ENCODE measurements around the gene KCNK6. TPM values are rescaled to one million over a fixed set of nuclear protein-coding genes. Genes with fewer than 3 reads are reported as not detected.

The KCNK6 gene
- polyA plus RNA-seq, 3 donors: 3.2 to 11.3 (median 4.0) TPM

DNA sequence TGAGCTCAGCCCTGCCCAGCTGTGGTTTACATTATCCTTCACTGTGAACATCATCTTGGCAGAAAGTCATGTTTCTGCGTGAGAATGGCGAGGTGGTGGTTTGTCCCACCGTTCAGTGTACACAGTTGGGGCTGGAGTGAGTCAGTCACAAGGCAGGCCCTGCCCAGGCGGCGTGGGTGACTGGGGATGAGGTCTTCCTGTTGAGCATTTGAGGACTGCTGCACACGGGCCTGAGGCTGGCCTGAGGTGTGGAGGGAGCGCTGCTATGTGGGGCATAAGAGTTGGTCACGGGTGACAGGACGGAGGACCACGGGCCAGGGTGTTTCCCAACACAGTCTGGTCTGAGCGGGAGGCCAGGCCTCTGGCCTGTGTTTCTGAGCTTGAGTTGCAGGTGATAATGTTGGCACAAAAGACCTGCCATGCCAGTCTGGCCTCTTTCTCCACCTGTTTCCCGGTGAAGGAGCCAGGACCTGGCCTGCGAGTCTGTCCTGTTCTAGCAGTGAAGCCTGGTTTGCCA, 29.0 kb upstream of the KCNK6 start:
- WGBS, 3 donors: 35 to 83% (median 78%) methylated on average over 13 of the region's 13 CpGs
- no peak overlapping the region for H3K27ac ChIP-seq (ENCODE audit: low read depth, low read length)

DNA sequence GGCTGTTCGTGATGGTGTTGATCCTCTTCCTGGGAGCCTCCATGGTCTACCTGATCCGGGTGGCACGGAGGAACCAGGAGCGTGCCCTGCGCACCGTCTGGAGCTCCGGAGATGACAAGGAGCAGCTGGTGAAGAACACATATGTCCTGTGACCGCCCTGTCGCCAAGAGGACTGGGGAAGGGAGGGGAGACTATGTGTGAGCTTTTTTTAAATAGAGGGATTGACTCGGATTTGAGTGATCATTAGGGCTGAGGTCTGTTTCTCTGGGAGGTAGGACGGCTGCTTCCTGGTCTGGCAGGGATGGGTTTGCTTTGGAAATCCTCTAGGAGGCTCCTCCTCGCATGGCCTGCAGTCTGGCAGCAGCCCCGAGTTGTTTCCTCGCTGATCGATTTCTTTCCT, 27.8 kb upstream of the KCNK6 start:
- 76 to 81% (median 78%) methylated on average over 15 of the region's 15 CpGs for WGBS, 3 donors
- H3K27ac ChIP-seq (ENCODE audit: low read depth, low read length): no peak overlapping the region

DNA sequence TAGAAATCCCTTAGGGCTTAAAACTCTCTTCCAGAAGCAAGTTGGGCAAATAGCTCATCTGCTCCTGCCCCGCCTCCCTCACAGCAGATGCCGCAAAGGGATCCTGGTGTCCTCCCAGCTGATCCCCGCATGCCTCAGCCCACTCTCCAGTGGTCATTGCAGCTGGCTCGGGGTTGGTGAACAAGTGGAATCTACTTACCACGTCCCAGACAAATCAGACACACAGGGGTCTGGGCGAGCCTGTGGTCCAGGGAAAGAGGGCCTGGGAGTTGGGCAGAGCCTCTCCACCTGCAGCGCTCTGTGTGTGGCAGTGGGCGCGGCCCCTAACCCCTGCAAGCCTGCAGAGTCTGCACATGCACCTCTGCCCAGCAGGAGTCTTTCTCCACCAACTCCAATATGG, 26.4 kb upstream of the KCNK6 start:
- WGBS, 3 donors: 92 to 93% (median 93%) methylated on average over 9 of the region's 9 CpGs
- no peak overlapping the region for H3K27ac ChIP-seq (ENCODE audit: low read depth, low read length)

DNA sequence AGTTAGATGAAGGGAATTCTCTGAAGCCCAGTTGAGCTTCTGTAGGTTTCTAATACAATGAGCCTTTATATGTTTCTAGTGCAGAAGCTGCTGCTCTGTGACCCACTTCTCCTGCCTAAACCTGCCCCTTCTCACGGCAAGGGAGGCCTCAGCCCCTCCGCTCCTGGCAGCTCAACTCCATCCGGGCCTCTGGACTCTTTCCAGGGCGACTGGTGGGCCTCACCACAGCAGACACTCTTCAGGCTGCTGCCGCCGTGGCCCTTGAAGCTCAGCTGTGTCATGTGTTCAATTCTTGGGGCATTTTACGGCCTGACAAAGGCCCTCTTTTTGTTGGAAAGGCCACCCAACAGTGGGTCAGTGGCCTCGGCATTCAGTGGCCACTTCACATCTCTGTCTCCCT, 25.6 kb upstream of the KCNK6 start:
- WGBS, 3 donors: 78 to 85% (median 80%) methylated on average over 8 of the region's 8 CpGs
- no peak overlapping the region for H3K27ac ChIP-seq (ENCODE audit: low read depth, low read length)

DNA sequence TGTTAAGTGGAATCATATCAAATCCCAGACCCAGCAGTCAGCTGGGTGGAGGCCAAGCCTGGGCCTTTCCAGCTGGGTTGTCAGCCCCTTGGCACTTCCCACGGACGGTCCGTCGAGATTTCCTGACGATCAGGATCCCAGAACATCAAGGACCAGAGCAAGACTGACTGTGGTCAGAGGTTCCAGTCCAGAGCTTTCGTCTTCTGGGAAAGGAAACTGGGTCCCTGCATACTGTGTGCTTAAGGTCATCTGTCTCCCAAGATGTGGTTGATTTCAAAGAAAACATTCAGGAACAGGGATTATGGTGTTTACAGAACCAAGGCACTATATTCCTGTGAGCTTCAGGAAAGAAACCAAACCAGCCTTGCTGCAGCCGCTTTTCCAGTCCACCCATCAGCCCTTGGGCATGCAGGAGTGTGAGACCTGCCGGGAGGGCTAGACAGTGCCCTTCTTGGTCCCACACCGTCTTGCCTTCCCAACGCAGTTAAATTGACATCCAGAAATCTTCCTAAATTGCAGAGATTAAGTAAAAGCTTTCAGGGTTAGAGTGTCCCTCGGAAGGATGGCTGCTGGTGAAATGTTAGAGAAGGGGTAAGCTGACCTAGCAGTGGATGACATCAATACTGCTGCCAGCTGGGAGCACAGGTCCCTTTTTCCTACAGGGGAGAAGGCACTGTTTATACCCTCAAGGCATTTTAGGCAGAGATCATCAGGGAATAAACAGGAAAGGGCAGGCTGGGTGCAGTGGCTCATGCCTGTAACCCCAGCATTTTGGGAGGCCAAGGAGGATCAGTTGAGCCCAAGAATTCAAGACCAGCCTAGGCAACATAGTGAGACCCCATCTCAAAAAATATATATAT, 20.6 kb upstream of the KCNK6 start:
- 63 to 68% (median 63%) methylated on average over 11 of the region's 11 CpGs for WGBS, 3 donors
- no peak overlapping the region for H3K27ac ChIP-seq (ENCODE audit: low read depth, low read length)

DNA sequence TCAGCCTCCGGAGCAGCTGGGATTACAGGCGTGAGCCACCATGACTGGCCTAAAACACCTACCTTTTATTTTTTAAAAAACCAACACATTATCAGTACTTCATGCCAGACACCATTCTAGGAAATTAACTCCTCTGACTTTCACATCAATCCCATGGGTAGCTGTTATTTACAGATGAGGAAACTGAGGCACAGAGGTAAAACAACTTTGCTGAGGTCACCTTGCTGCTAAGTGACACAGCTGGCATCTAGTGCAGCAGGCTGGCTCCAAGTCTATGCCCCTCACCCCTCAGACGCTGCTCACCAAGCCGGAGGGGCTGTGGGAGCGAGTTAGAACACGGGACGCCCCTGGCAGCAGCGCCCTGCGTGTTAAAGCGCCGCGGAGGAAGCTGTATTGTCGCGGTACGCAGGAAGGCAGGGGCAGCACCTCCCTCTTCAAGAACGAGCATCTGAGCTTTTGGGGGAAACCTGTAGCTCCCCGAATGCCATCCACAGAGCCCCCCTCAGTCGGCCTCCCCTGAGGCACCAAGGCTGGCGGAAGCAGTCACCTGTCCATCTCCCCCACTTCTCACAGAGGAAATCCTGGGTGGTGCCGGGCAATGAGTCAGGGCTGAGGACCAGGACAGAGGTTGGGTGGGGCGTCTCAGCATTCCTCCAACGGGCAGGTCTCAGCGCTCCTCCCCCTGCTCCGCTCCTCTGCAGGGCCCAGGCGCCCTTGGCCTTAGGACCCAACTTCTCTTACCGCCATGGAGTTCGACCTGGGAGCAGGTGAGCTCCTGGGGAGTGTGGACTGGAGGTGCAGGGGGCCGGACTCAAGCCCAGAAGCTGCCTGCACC, 15.9 kb upstream of the KCNK6 start, which contains the start of gene C19orf33:
Gene C19orf33, plus strand, starts transcription at position 735 of the 835 bp plus-strand sequence. Its CDS starts 11 bp downstream, at position 746.
- no peak within 1 kb of the TSS for H3K27ac ChIP-seq (ENCODE audit: low read depth, low read length)
- 42 to 58% (median 47%) methylated on average over 28 of the region's 28 CpGs for WGBS, 3 donors

DNA sequence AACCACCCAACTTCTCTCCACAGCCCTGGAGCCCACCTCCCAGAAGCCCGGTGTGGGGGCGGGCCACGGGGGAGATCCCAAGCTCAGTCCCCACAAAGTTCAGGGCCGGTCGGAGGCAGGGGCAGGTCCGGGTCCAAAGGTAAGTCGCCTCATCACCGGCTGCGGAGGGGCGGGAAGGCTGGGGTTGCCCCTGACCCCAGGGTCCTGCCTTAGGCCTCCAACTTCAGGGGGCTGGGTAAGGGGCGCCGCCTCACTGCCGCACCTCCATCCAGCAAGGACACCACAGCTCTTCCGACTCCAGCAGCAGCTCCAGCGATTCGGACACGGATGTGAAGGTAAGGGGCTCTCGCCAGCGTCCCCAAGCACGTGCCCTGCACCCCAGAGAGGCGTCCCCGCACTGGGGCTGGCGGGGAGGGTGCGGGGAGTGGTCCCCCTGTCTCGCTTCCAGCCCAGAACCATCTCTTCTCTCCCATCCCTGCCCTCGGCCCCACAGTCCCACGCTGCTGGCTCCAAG, 15.2 kb upstream of the KCNK6 start:
- no peak overlapping the region for H3K27ac ChIP-seq (ENCODE audit: low read depth, low read length)
- WGBS, 3 donors: 31 to 79% (median 64%) methylated on average over 27 of the region's 27 CpGs

DNA sequence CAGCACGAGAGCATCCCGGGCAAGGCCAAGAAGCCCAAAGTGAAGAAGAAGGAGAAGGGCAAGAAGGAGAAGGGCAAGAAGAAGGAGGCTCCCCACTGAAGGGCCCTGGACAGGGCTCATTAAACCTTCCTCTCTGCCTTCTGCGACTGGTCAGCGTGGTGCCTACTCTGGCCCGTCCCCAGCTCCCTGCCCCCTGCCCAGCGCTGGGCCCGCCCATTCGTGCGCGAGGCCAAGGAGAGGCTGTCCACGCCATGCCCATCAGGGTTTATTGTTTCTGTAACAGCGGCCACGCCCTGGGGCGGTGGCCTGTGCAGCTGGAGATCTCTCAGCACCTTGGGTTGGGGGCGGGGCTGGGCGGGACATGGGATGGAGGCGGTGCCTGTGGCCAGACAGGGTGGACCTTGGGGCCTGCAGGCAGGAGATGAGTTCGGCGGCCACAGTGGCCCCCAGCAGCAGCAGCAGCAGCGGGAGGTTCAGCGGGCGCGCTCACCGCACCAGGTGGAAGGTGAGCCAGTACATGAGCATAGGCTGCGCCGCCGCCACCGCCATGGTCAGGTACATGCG, 14.7 kb upstream of the KCNK6 start:
- 30 to 65% (median 64%) methylated on average over 27 to 29 of the region's 29 CpGs for WGBS, 3 donors
- H3K27ac ChIP-seq (ENCODE audit: low read depth, low read length): no peak overlapping the region

DNA sequence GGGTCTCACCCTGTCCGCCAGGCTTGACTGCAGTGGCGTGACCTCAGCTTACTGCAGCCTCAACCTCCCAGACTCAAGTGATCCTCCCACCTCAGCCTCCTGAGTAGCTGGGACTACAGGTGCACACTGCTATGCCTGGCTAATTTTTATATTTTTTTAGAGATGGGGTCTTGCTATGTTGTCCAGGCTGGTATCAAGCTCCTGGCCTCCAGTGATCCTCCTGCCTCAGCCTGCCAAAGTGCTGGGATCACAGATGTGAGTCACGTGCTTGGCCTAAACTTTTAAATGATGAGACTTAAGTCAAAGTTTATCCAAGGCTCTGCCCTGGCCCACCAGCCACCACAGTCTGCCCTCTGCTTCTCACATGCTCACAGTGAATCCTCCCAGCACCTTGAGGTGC, 13.4 kb upstream of the KCNK6 start:
- no peak overlapping the region for H3K27ac ChIP-seq (ENCODE audit: low read depth, low read length)
- 92% methylated on average over 3 of the region's 3 CpGs for WGBS, 3 donors

DNA sequence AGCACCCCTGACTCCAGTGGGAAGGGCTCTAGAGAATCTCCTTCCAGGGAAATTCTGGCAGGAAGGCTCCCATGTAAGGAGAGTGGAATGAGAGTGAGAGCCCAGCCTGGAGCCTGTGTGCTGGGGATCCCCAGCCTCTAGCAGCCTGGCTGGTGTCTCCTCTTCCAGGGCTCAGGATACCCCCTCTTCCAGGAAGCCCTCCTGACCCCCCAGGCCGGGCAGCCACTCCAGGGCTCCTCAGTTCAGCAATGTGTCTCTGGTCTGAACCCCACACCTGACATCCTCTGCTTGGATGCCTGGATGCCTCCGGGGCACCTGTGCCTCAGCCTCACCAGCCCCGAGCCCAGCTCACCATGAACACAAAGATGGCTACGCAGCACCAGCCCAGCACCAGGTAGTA, 12.6 kb upstream of the KCNK6 start:
- 93 to 94% (median 94%) methylated on average over 4 of the region's 4 CpGs for WGBS, 3 donors
- H3K27ac ChIP-seq (ENCODE audit: low read depth, low read length): no peak overlapping the region

DNA sequence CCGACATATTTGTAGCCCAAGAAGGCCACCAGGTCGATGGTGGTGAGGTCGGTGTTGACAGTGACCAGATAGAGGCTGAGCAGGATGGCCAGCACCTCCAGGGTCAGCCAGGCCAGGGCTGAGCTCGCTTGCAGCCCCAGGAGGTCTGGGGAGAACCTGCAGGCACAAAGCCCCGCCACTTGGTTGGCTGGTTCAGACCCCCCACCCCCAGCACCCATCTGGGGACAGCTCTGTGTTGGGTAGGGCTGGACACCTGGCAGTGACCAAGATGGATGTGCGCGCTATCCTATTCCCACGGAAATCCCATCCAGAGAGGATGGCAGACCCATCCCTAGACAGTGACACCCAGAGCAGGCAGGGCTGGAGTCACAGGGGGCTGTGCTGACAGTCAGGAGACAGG, 12.0 kb upstream of the KCNK6 start:
- H3K27ac ChIP-seq (ENCODE audit: low read depth, low read length): no peak overlapping the region
- 90 to 95% (median 93%) methylated on average over 8 of the region's 8 CpGs for WGBS, 3 donors

DNA sequence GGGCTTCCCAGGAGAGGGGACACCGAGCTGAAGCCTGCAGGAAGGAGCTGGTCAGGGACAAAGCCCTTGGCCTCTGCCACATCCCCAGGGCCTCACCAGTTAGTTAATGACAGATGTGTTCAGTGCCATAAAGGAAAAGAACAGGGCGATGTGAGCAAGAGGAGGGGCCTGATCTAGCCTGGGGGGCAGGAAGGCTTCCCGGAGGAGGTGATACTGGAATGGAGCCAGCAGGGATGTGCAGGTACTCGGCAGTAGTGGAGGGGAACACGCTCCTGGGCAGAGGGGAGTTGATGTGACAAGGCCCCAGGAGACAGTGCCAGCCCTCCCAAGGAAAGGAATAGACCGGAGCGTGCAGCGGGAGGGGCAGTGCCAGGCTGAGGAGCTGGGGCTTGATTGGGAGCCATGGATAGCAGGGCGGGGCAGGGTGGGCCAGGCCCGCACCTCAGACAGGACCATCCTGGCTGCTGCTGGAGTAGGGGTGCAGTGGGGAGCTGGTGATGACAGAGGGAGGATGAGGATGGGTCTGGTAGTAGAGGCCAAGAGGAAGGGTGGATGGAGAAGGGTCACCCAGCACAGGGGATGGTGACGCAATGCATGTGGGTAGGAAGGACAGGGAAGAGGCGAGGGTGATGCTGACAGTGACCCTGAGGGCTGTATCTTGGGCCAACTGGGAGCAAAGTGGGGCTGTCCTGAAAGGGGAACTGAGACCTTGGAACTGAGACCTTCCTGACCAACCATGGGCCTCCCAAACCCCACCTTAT, 11.5 kb upstream of the KCNK6 start:
- no peak overlapping the region for H3K27ac ChIP-seq (ENCODE audit: low read depth, low read length)
- 89 to 93% (median 92%) methylated on average over 12 of the region's 12 CpGs for WGBS, 3 donors

DNA sequence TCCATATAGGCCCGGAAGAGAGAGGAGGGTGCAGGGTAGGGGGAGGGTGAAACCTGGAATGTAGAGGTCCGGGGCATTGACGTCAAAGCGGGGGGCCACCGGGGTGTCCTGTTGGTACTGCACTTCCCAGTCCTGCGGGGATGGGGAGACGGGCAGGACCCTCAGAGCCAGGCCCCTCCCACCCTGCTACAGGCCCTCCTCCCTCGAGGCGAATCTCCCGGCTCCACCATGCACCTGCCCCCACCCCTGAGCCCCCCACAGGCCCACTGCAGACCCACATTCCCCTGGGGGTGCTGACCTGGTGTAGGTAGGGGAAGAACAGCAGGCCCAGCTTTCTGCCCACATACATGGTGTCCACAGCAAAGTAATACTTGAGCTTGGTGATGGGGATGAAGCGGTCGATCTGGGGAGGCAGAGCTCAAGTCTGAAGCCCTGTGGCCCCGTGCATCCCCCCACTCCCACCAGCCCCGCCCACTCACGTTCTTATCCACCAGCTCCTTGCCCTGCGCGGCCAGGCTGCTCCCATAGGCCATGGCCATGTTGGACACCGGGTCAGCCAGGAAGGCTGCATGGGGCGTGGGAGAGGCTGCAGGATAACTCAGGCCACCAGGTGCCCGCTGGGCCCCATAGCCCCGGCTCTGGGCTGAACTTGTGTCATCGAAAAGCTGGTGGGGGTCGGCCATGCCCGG, 10.6 kb upstream of the KCNK6 start:
- 87 to 93% (median 92%) methylated on average over 24 of the region's 24 CpGs for WGBS, 3 donors
- no peak overlapping the region for H3K27ac ChIP-seq (ENCODE audit: low read depth, low read length)

DNA sequence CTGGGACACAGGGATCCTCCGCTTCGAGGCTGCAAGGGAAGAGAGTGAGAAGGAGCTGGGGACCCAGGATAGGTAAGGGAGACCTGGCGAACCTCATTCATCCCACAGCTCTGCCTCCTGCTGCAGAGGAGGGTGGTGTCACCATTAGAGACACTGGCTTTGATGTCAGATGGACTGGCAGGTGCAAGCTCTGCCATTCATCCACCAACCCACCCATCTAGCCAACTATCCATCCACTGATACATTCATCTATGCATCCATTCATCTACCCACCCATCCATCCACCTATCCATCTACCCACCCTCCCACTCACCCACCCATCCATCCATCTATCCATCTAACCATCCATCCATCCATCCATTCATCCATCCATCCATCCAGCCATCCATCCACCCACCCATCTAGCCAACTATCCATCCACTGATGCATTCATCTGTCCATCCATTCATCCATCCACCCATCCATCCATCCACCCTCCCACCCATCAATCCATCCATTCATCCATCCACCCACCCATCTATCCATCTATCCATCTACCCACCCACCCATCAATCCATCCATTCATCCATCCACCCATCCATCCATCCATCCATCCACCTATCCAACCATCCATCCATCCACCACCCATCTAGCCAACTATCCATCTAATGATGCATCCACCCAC, 9.9 kb upstream of the KCNK6 start:
- H3K27ac ChIP-seq (ENCODE audit: low read depth, low read length): no peak overlapping the region

DNA sequence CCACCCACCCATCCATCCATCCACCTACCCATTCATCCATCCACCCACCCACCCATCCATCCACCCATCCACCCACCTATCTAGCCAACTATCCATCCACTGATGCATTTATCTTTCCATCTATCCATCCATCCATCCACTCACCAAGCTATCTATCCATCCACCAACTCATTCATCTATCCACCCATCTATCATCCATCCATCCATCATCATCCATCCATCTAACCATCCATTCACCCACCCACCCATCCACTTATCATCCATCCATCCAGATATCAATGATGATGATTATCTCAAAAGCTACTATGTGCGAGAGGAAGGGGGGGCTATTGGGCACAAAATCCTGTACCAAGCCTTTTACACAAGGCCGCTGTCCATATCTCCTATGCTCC, 9.4 kb upstream of the KCNK6 start:
- WGBS, 3 donors: 93 to 94% (median 94%) methylated on average over 2 of the region's 2 CpGs
- no peak overlapping the region for H3K27ac ChIP-seq (ENCODE audit: low read depth, low read length)

More for the DNA sequence above, 9.9 kb upstream of the KCNK6 start:
- WGBS, 3 donors: 96 to 98% (median 97%) methylated on average over 3 of the region's 3 CpGs

DNA sequence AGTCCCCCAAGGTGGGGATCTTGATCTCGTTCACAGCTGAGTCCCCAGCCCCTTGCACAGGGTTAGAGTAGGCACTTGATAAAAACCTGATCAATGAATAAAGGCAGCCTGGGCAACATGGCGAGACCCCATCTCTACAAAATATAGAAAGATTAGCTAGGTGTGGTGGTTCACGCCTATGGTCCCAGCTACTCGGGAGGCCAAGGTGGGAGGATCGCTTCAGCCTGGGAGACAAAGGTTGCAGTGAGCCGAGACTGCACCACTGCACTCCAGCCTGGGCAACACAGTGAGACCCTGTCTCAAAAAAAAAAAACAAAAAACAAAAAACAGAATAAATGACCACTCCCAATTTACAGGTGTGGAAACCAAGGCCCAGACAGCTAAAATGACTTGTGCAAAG, 8.7 kb upstream of the KCNK6 start:
- 87 to 99% (median 97%) methylated on average over 6 of the region's 6 CpGs for WGBS, 3 donors
- no peak overlapping the region for H3K27ac ChIP-seq (ENCODE audit: low read depth, low read length)

All from adipose tissue (tissue), 3 donors.